Epithelial cell of umbilical artery (primary cell): ENCODE data around the gene SCN3B. TPM values are rescaled to one million over a fixed set of nuclear protein-coding genes. Genes with fewer than 3 reads are reported as not detected.

Experiments used
- total RNA-seq: library from RNA; depleted of rRNA; stranded (reverse); fragments of >200 nt; gene quantifications from 2 replicates; pipeline ENCODE4 v1.2.3, GENCODE V29; 2014

SCN3B gene
- under 0.01 and 0.91 TPM in 2 replicates for total RNA-seq

GRCh38 chr11:123654566-123655081, at the start of gene SCN3B:
Gene SCN3B, minus strand, starts transcription at chr11:123654624. Its CDS starts 823 bp downstream, at chr11:123653801.

Other genes starting within 250 kb of the SCN3B start
- gene GRAMD1B, start 224.4 kb downstream of the SCN3B start, total RNA-seq: 2.3 and 4.1 TPM in 2 replicates
- gene ZNF202, start 87.0 kb upstream of the SCN3B start, total RNA-seq: 6.8 and 11.6 TPM in 2 replicates
- gene OR6X1, start 99.9 kb upstream of the SCN3B start, total RNA-seq: not detected in 2 replicates
- gene OR6M1, start 151.7 kb upstream of the SCN3B start, total RNA-seq: not detected in 2 replicates
- not detected in 2 replicates for gene TMEM225, start 231.0 kb upstream of the SCN3B start, total RNA-seq
- gene OR8D4, start 247.5 kb upstream of the SCN3B start, total RNA-seq: under 0.01 TPM in 1 of 2 replicates, not detected in the other